Erythroblast (primary cell): ENCODE results near the gene TAF11L13.
"Not testable (repeated sequence)": the region's sequence is repeated elsewhere in the genome, so short reads cannot be mapped to it uniquely, and the experiment has no call there.

Experiments
- GATA1 ChIP-seq: IDR thresholded peaks from 2 replicates; pipeline ENCODE4 v1.6.1; 2011; ENCODE audit warnings: low read depth, mild to moderate bottlenecking, control low read depth, low read length, moderate library complexity
- POLR2A ChIP-seq: IDR thresholded peaks from 2 replicates; pipeline ENCODE4 v1.6.1; 2011; ENCODE audit warnings: mild to moderate bottlenecking, low read length

GRCh38 chr5:17607461-17607860 lies 24.4 kb upstream of the TAF11L13 start:
- TF ChIP-seq POLR2A, GATA1: not testable (repeated sequence)
